H1 (cell line): ENCODE measurements around the gene MPPED1. TPM values are rescaled to one million over a fixed set of nuclear protein-coding genes. Genes with fewer than 3 reads are reported as not detected.

Experiments used
- CTCF ChIA-PET: fragments of 300-600 bp; sonication (Branson Sonifier 250); formaldehyde crosslinking; loops from one replicate; lab custom pipeline; 2021; ENCODE audit not compliant: partially characterized antibody; lab: Charles Lee
- POLR2A ChIA-PET: fragments of 300-600 bp; sonication (Branson Sonifier 250); formaldehyde crosslinking; loops from one replicate; lab custom pipeline; 2021; ENCODE audit warnings: inconsistent platforms; ENCODE audit not compliant: partially characterized antibody; lab: Charles Lee
- DNase-seq, 2 experiments: peaks; one replicate each; pipeline versions ENCODE4 v3.0.0 to v3.0.0-alpha.2; 2010 to 2022; ENCODE audit warnings: low spot score in 2 of 2, low read depth in 1 of 2, mixed read lengths in 1 of 2
- FAIRE-seq: peaks from 2 replicates; lab custom pipeline; 2011; peaks lifted over from hg19 to GRCh38; lab: Jason Lieb, UNC
- H2AFZ ChIP-seq: 2 replicates; pipeline ENCODE4 v1.8.1; 2012; ENCODE audit warnings: low read length, inconsistent platforms
- H2AK5ac ChIP-seq: 2 replicates; pipeline ENCODE4 v1.6.1; 2013; ENCODE audit warnings: low read depth, low read length
- H2BK120ac ChIP-seq: replicated peaks from 2 replicates; pipeline ENCODE3; 2013; ENCODE audit warnings: low read depth, low read length, inconsistent platforms
- H2BK12ac ChIP-seq: 2 replicates; pipeline ENCODE4 v1.6.1; 2013; ENCODE audit warnings: low read depth, low read length
- H2BK15ac ChIP-seq: 2 replicates; pipeline ENCODE4 v1.6.1; 2013; ENCODE audit warnings: low read length
- H2BK20ac ChIP-seq: 2 replicates; pipeline ENCODE4 v1.6.1; 2013; ENCODE audit warnings: low read length
- H2BK5ac ChIP-seq: 2 replicates; pipeline ENCODE4 v1.6.1; 2013; ENCODE audit warnings: low read depth, low read length
- H3K14ac ChIP-seq: 2 replicates; pipeline ENCODE4 v1.6.1; 2013; ENCODE audit warnings: inconsistent platforms; ENCODE audit not compliant: insufficient read length
- H3K18ac ChIP-seq: 2 replicates; pipeline ENCODE4 v1.6.1; 2013; ENCODE audit warnings: low read length; ENCODE audit errors: extremely low read depth
- H3K23ac ChIP-seq: 2 replicates; pipeline ENCODE4 v1.6.1; 2013; ENCODE audit warnings: inconsistent platforms; ENCODE audit not compliant: insufficient read length
- H3K23me2 ChIP-seq: 2 replicates; pipeline ENCODE4 v1.6.1; 2013; ENCODE audit warnings: low read depth, low read length
- H3K27ac ChIP-seq: 2 replicates; pipeline ENCODE4 v1.6.1; 2011; ENCODE audit warnings: low read depth, low read length, inconsistent platforms
- H3K27me3 ChIP-seq, 4 experiments: replicated peaks in 1 of 4; 1 replicate in 1 of 4; 2 replicates in 3 of 4; pipeline versions ENCODE4 v1.6.1 to v1.8.1; 2011 to 2013; ENCODE audit warnings: low read length in 3 of 4, mild to moderate bottlenecking in 3 of 4, inconsistent platforms in 2 of 4, mixed read lengths in 2 of 4, moderate library complexity in 1 of 4; ENCODE audit not compliant: control insufficient read depth in 3 of 4, insufficient read depth in 3 of 4; ENCODE audit errors: extremely low read depth in 1 of 4
- H3K36me3 ChIP-seq, 4 experiments: 2 replicates each; pipeline versions ENCODE4 v1.6.1 to v1.8.1; 2011 to 2013; ENCODE audit warnings: mild to moderate bottlenecking in 4 of 4, low read length in 3 of 4, moderate library complexity in 2 of 4, control low read depth in 1 of 4, inconsistent platforms in 1 of 4; ENCODE audit not compliant: insufficient read depth in 4 of 4, control insufficient read depth in 2 of 4
- H3K4ac ChIP-seq: replicated peaks from 2 replicates; pipeline ENCODE3; 2013; ENCODE audit warnings: low read length, low read depth, mixed read lengths, inconsistent platforms; ENCODE audit not compliant: insufficient read length
- H3K4me1 ChIP-seq, 4 experiments: replicated peaks in 1 of 4; 1 replicate in 1 of 4; 2 replicates in 3 of 4; pipeline versions ENCODE4 v1.6.1 to v1.8.1; 2011 to 2013; ENCODE audit warnings: low read length in 3 of 4, inconsistent platforms in 2 of 4, mixed read lengths in 1 of 4; ENCODE audit not compliant: insufficient read depth in 4 of 4, control insufficient read depth in 3 of 4
- H3K4me2 ChIP-seq, 2 experiments: 2 replicates each; pipeline versions ENCODE4 v1.6.1 to v1.8.1; 2011 to 2013; ENCODE audit warnings: low read depth in 2 of 2, low read length in 2 of 2, control low read depth in 1 of 2, inconsistent platforms in 1 of 2, mild to moderate bottlenecking in 1 of 2; ENCODE audit not compliant: insufficient read depth in 1 of 2
- H3K4me3 ChIP-seq, 4 experiments: fragments of 200-600, 300-600 bp in 1 of 4; sonication (generic), shearing (Covaris generic), sonication (Bioruptor Twin) in 1 of 4; 2 replicates each; pipeline versions ENCODE4 v1.5.1 to v1.8.1; 2011 to 2016; ENCODE audit warnings: low read length in 4 of 4, low read depth in 3 of 4, control low read depth in 2 of 4, inconsistent platforms in 2 of 4, mild to moderate bottlenecking in 2 of 4, mixed read lengths in 1 of 4, moderate library complexity in 1 of 4; ENCODE audit not compliant: insufficient read depth in 2 of 4; ENCODE audit errors: extremely low read depth in 1 of 4
- H3K56ac ChIP-seq: replicated peaks from 2 replicates; pipeline ENCODE3; 2013; ENCODE audit warnings: low read depth, mild to moderate bottlenecking, mixed read lengths, low read length, inconsistent platforms; ENCODE audit not compliant: insufficient read length
- H3K79me1 ChIP-seq: 2 replicates; pipeline ENCODE4 v1.6.1; 2013; ENCODE audit warnings: low read depth, low read length, control low read depth
- H3K79me2 ChIP-seq, 2 experiments: 2 replicates each; pipeline versions ENCODE4 v1.6.1 to v1.8.1; 2012 to 2013; ENCODE audit warnings: low read length in 2 of 2, mild to moderate bottlenecking in 2 of 2, inconsistent platforms in 1 of 2; ENCODE audit not compliant: insufficient read depth in 2 of 2, control insufficient read depth in 1 of 2
- H3K9ac ChIP-seq, 4 experiments: replicated peaks in 1 of 4; 1 replicate in 1 of 4; 2 replicates in 3 of 4; pipeline versions ENCODE4 v1.6.1 to v1.8.1; 2011 to 2013; ENCODE audit warnings: low read depth in 3 of 4, low read length in 3 of 4, control low read depth in 2 of 4, mild to moderate bottlenecking in 2 of 4, moderate library complexity in 2 of 4, inconsistent platforms in 1 of 4; ENCODE audit errors: extremely low read depth in 1 of 4
- H3K9me3 ChIP-seq, 2 experiments: 2 replicates each; pipeline versions ENCODE4 v1.6.1 to v1.8.1; 2012 to 2013; ENCODE audit warnings: mild to moderate bottlenecking in 2 of 2, moderate library complexity in 2 of 2, control low read depth in 1 of 2, inconsistent platforms in 1 of 2, low read depth in 1 of 2, low read length in 1 of 2, mixed read lengths in 1 of 2; ENCODE audit not compliant: insufficient read depth in 2 of 2
- H4K20me1 ChIP-seq, 2 experiments: replicated peaks in 1 of 2; 2 replicates each; pipeline versions ENCODE3 to v1.8.1; 2011 to 2013; ENCODE audit warnings: inconsistent platforms in 2 of 2, low read length in 2 of 2, mild to moderate bottlenecking in 1 of 2; ENCODE audit not compliant: insufficient read depth in 2 of 2, control insufficient read depth in 1 of 2
- H4K5ac ChIP-seq: 2 replicates; pipeline ENCODE4 v1.6.1; 2013; ENCODE audit warnings: low read length, low read depth, mixed read lengths, inconsistent platforms; ENCODE audit not compliant: insufficient read length
- H4K8ac ChIP-seq: 2 replicates; pipeline ENCODE4 v1.8.0; 2013; ENCODE audit warnings: mild to moderate bottlenecking, moderate library complexity, low read length, inconsistent platforms; ENCODE audit not compliant: insufficient read depth; ENCODE audit errors: extremely low read depth
- H4K91ac ChIP-seq: replicated peaks from 2 replicates; pipeline ENCODE3; 2013; ENCODE audit warnings: low read length, mixed read lengths, inconsistent platforms; ENCODE audit not compliant: insufficient read length
- BCL11A ChIP-seq, 2 experiments: IDR thresholded peaks; one replicate each; pipeline ENCODE4 v1.6.1; 2011; ENCODE audit warnings: low read depth in 2 of 2, low read length in 2 of 2, mild to moderate bottlenecking in 2 of 2
- CBX8 ChIP-seq: fragments of 300-800, 300-1000 bp; sonication (generic); IDR thresholded peaks from 2 replicates; pipeline ENCODE4 v1.7.1; 2016; ENCODE audit warnings: low read depth, low read length, borderline replicate concordance
- EP300 ChIP-seq, 2 experiments: IDR thresholded peaks; 1 replicate in 1 of 2; 2 replicates in 1 of 2; pipeline ENCODE4 v1.6.1; 2011 to 2012; ENCODE audit warnings: low read depth in 2 of 2, low read length in 2 of 2, mild to moderate bottlenecking in 2 of 2, borderline replicate concordance in 1 of 2, inconsistent platforms in 1 of 2, moderate library complexity in 1 of 2
- HDAC2 ChIP-seq, 2 experiments: fragments of 300-600 bp in 1 of 2; sonication (generic) in 1 of 2; IDR thresholded peaks; 2 replicates each; pipeline ENCODE4 v1.6.1; 2011 to 2012; ENCODE audit warnings: low read depth in 2 of 2, low read length in 2 of 2, mild to moderate bottlenecking in 2 of 2, moderate library complexity in 2 of 2, borderline replicate concordance in 1 of 2, inconsistent platforms in 1 of 2
- HDAC6 ChIP-seq: IDR thresholded peaks from one replicate; pipeline ENCODE4 v1.7.1; 2012; ENCODE audit warnings: low read depth, mild to moderate bottlenecking, inconsistent platforms, low read length, moderate library complexity
- KDM5A ChIP-seq: fragments of 200-600 bp; IDR thresholded peaks from 2 replicates; pipeline ENCODE4 v1.7.1; 2012; ENCODE audit warnings: mild to moderate bottlenecking, low read length, inconsistent platforms, mixed read lengths
- PHF8 ChIP-seq: fragments of 200-600 bp; sonication (generic); conservative IDR thresholded peaks from 2 replicates; pipeline ENCODE4 v1.7.1; 2012; ENCODE audit warnings: low read depth, mild to moderate bottlenecking, inconsistent platforms, low read length, moderate library complexity
- TBP ChIP-seq: IDR thresholded peaks from 2 replicates; pipeline ENCODE4 v1.6.1; 2011; ENCODE audit warnings: low read depth, low read length, improper control_type of control experiment
- TCF12 ChIP-seq: IDR thresholded peaks from 2 replicates; pipeline ENCODE4 v1.6.1; 2011; ENCODE audit warnings: low read depth, mild to moderate bottlenecking, low read length
- WGBS, 2 experiments: shearing (Covaris generic) in 1 of 2; methylation state at CpG; one replicate each; pipeline versions ENCODE4 v1.1.6 to v1.1.7; 2013 to 2015; ENCODE audit warnings: low lambda C conversion rate in 2 of 2, mixed read lengths in 2 of 2, inconsistent platforms in 1 of 2, low coverage in 1 of 2, missing lambda C conversion rate in 1 of 2; ENCODE audit not compliant: insufficient replicate concordance in 2 of 2, insufficient coverage in 1 of 2, insufficient read length in 1 of 2; ENCODE audit errors: extremely low coverage in 1 of 2, missing lambda C conversion rate in 1 of 2; 5-methylcytosine and 5-hydroxymethylcytosine counted together
- polyA plus RNA-seq, 7 experiments: library from polyadenylated mRNA; depleted of rRNA in 3 of 7; stranded (reverse) in 5 of 7; unstranded in 2 of 7; fragments of >200 nt in 5 of 7; fragments of 200-250 nt in 2 of 7; gene quantifications; 1 replicate in 5 of 7; 2 replicates in 1 of 7; 4 replicates in 1 of 7; pipeline versions ENCODE4 v1.2.1 to v1.2.3, GENCODE V29; 2011 to 2013; ENCODE audit warnings: missing spikeins in 2 of 7, mixed read lengths in 2 of 7
- total RNA-seq: library from RNA; stranded (reverse); fragmentation: NEBNext Ultra II Directional; extraction: Animal tissue kit (Norgen Biotek cat#: 25700); gene quantifications from 2 replicates; pipeline ENCODE4 v1.2.1, GENCODE V29; 2021
- TF ChIP-seq, protein P1 (sequence below), 3 experiments: IDR thresholded peaks; 1 replicate in 2 of 3; 2 replicates in 1 of 3; pipeline versions ENCODE4 v1.5.1 to v1.6.1; 2011; ENCODE audit warnings: low read length in 3 of 3, mild to moderate bottlenecking in 3 of 3, inconsistent platforms in 2 of 3, low read depth in 1 of 3, moderate library complexity in 1 of 3; ENCODE audit not compliant: insufficient read depth in 1 of 3; ENCODE audit errors: control extremely low read depth in 1 of 3

Gene MPPED1
- total and polyA plus RNA-seq, 2 of the 8 experiments (the other 6 are each of a cell fraction or from before 2014, with no cell fraction given) = 0.29 to 0.37 TPM

GRCh38 chr22:43437871-43438475, 26.2 kb downstream of the MPPED1 start:
- Histone ChIP-seq H2AFZ (no peak overlapping the region), H3K9me3 (no peaks in the 10 kb centered on the region), H3K9ac (no peak overlapping the region; a peak in 1 of 7 replicates), H3K14ac (no peak overlapping the region), H2BK20ac (no peak overlapping the region), H2AK5ac (no peak overlapping the region), H3K36me3 (no peaks in the 10 kb centered on the region), H3K4me3 (no peak overlapping the region), H3K4me2 (no peak overlapping the region), H3K79me1 (no peaks in the 10 kb centered on the region), H4K91ac (no peak overlapping the region), H4K5ac (no peak overlapping the region), H3K18ac (no peak overlapping the region), H3K23me2 (no peaks in the 10 kb centered on the region), H3K4ac (no peak overlapping the region), H3K56ac (no peak overlapping the region), H2BK12ac (no peak overlapping the region), H3K4me1 (no peaks in the 10 kb centered on the region), H3K79me2 (no peaks in the 10 kb centered on the region), H3K23ac (no peak overlapping the region), H4K8ac (peak overlapping the region; percentile 53; the same call in 1 of the 2 replicates), H3K27ac (no peak overlapping the region), H3K27me3 (peaks cover 0 to 1% (median 0%) of the 10 kb centered on the region in 4 experiments; a peak in 1 of 7 replicates), H2BK120ac (no peak overlapping the region), H4K20me1 (no peaks in the 10 kb centered on the region), H2BK5ac (no peak overlapping the region), H2BK15ac (no peak overlapping the region)
- DNase-seq = no peak
- WGBS, 2 experiments = 91% methylated on average over 15 of the region's 15 CpGs; no CpG with 5 or more reads in 1 of the 2 experiments
- POLR2A ChIA-PET = no interaction called here
- no peak for FAIRE-seq
- CTCF ChIA-PET = interaction anchor here (1.3 to 2.6 kb wide), 3 partner anchors 10 to 50 kb away, joined by 5 to 12 read pairs (median 6); no protein-coding TSS in a partner anchor
- no peak for TF ChIP-seq EP300 (IDR thresholded peaks at IDR 0.05; ENCODE audit: borderline replicate concordance in 1 of 2, low read depth in 2 of 2, low read length in 2 of 2)
- TF ChIP-seq TBP = no peak
- no peak for TF ChIP-seq HDAC6
- TF ChIP-seq PHF8 = no peak
- TF ChIP-seq CBX8 = no peak
- TF ChIP-seq HDAC2 (IDR thresholded peaks at IDR 0.05; ENCODE audit: borderline replicate concordance in 1 of 2, low read depth in 2 of 2, low read length in 2 of 2) = no peak
- TF ChIP-seq KDM5A = no peak
- TF ChIP-seq, protein P1, sequence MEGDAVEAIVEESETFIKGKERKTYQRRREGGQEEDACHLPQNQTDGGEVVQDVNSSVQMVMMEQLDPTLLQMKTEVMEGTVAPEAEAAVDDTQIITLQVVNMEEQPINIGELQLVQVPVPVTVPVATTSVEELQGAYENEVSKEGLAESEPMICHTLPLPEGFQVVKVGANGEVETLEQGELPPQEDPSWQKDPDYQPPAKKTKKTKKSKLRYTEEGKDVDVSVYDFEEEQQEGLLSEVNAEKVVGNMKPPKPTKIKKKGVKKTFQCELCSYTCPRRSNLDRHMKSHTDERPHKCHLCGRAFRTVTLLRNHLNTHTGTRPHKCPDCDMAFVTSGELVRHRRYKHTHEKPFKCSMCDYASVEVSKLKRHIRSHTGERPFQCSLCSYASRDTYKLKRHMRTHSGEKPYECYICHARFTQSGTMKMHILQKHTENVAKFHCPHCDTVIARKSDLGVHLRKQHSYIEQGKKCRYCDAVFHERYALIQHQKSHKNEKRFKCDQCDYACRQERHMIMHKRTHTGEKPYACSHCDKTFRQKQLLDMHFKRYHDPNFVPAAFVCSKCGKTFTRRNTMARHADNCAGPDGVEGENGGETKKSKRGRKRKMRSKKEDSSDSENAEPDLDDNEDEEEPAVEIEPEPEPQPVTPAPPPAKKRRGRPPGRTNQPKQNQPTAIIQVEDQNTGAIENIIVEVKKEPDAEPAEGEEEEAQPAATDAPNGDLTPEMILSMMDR (IDR thresholded peaks at IDR 0.05; ENCODE audit: control extremely low read depth in 1 of 3, insufficient read depth in 1 of 3, low read depth in 1 of 3, low read length in 3 of 3) = no peak
- TF ChIP-seq BCL11A (IDR thresholded peaks at IDR 0.05; ENCODE audit: low read depth in 2 of 2, low read length in 2 of 2) = no peak
- TF ChIP-seq TCF12 = no peak
